ENCODE measurements around the gene AJM1. TPM values are rescaled to one million over a fixed set of nuclear protein-coding genes. Genes with fewer than 3 reads are reported as not detected.

AJM1 gene
- total and polyA plus RNA-seq, 2 of the 8 experiments (the other 6 are each of a cell fraction or from before 2014, with no cell fraction given): 0.12 to 0.97 TPM

DNA sequence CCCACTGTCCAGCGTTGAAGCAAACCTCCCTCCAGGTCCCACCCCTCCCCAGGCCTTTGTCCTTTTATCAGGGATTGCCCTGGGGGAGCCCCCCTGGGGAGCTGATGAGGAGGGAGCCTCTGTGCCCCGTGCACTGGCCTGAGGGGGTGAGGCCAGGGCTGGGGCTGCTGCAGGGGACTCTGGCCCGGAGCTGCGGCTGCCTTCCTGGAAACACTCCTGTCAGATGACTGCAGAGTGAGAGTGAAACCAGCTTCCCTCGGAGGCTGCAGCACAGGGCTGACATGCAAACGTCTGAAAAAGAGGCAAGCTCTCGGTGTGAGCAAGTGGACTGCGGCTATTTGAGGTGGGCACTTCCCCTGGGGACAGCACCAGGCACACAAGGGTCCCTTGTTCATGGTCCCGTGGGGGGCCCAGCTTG lies 39.4 kb downstream of the AJM1 start (continued):
- TF ChIP-seq, protein P1, sequence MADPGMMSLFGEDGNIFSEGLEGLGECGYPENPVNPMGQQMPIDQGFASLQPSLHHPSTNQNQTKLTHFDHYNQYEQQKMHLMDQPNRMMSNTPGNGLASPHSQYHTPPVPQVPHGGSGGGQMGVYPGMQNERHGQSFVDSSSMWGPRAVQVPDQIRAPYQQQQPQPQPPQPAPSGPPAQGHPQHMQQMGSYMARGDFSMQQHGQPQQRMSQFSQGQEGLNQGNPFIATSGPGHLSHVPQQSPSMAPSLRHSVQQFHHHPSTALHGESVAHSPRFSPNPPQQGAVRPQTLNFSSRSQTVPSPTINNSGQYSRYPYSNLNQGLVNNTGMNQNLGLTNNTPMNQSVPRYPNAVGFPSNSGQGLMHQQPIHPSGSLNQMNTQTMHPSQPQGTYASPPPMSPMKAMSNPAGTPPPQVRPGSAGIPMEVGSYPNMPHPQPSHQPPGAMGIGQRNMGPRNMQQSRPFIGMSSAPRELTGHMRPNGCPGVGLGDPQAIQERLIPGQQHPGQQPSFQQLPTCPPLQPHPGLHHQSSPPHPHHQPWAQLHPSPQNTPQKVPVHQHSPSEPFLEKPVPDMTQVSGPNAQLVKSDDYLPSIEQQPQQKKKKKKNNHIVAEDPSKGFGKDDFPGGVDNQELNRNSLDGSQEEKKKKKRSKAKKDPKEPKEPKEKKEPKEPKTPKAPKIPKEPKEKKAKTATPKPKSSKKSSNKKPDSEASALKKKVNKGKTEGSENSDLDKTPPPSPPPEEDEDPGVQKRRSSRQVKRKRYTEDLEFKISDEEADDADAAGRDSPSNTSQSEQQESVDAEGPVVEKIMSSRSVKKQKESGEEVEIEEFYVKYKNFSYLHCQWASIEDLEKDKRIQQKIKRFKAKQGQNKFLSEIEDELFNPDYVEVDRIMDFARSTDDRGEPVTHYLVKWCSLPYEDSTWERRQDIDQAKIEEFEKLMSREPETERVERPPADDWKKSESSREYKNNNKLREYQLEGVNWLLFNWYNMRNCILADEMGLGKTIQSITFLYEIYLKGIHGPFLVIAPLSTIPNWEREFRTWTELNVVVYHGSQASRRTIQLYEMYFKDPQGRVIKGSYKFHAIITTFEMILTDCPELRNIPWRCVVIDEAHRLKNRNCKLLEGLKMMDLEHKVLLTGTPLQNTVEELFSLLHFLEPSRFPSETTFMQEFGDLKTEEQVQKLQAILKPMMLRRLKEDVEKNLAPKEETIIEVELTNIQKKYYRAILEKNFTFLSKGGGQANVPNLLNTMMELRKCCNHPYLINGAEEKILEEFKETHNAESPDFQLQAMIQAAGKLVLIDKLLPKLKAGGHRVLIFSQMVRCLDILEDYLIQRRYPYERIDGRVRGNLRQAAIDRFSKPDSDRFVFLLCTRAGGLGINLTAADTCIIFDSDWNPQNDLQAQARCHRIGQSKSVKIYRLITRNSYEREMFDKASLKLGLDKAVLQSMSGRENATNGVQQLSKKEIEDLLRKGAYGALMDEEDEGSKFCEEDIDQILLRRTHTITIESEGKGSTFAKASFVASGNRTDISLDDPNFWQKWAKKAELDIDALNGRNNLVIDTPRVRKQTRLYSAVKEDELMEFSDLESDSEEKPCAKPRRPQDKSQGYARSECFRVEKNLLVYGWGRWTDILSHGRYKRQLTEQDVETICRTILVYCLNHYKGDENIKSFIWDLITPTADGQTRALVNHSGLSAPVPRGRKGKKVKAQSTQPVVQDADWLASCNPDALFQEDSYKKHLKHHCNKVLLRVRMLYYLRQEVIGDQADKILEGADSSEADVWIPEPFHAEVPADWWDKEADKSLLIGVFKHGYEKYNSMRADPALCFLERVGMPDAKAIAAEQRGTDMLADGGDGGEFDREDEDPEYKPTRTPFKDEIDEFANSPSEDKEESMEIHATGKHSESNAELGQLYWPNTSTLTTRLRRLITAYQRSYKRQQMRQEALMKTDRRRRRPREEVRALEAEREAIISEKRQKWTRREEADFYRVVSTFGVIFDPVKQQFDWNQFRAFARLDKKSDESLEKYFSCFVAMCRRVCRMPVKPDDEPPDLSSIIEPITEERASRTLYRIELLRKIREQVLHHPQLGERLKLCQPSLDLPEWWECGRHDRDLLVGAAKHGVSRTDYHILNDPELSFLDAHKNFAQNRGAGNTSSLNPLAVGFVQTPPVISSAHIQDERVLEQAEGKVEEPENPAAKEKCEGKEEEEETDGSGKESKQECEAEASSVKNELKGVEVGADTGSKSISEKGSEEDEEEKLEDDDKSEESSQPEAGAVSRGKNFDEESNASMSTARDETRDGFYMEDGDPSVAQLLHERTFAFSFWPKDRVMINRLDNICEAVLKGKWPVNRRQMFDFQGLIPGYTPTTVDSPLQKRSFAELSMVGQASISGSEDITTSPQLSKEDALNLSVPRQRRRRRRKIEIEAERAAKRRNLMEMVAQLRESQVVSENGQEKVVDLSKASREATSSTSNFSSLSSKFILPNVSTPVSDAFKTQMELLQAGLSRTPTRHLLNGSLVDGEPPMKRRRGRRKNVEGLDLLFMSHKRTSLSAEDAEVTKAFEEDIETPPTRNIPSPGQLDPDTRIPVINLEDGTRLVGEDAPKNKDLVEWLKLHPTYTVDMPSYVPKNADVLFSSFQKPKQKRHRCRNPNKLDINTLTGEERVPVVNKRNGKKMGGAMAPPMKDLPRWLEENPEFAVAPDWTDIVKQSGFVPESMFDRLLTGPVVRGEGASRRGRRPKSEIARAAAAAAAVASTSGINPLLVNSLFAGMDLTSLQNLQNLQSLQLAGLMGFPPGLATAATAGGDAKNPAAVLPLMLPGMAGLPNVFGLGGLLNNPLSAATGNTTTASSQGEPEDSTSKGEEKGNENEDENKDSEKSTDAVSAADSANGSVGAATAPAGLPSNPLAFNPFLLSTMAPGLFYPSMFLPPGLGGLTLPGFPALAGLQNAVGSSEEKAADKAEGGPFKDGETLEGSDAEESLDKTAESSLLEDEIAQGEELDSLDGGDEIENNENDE (IDR thresholded peaks at IDR 0.05; ENCODE audit: insufficient replicate concordance, low read length): no peak
- no peak for TF ChIP-seq SP1 (IDR thresholded peaks at IDR 0.05; ENCODE audit: low read depth, low read length)
- TF ChIP-seq KDM1A (IDR thresholded peaks at IDR 0.05; ENCODE audit: borderline replicate concordance, low read length): no peak
- TF ChIP-seq TBP (IDR thresholded peaks at IDR 0.05; ENCODE audit: low read depth, low read length): no peak
- no peak for TF ChIP-seq GABPA (IDR thresholded peaks at IDR 0.05; ENCODE audit: borderline replicate concordance, insufficient read depth, low read length)

All from H1 (cell line).